Melanocyte of skin (primary cell): ENCODE measurements around the gene CLEC12A. TPM values are rescaled to one million over a fixed set of nuclear protein-coding genes. Genes with fewer than 3 reads are reported as not detected.

Experiments
- total RNA-seq, 2 donors: library from RNA; depleted of rRNA; stranded (reverse); fragments of >200 nt; gene quantifications; 2 replicates each; pipeline ENCODE4 v1.2.3, GENCODE V29; 2012

Gene CLEC12A
- total RNA-seq = not detected

DNA sequence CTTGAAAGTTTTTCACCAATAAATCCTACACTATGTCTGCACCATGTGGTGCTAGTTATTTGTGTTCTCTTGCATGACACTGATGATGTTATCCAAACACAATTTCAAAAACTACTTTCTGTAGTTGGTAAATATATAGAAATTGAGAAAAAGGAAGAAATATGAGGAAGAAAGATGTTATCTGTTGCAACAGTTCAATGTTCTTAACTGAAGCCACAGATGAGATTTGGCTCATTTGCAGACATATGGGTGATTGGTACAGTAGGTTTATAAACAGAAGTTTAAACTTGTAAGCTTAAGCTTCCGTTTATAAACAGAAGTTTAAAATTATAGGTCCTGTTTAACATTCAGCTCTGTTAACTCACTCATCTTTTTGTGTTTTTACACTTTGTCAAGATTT lies at the start of gene CLEC12A:
Gene CLEC12A (plus strand): TSS at position 229 of the 400 bp plus-strand sequence. CDS start 188 bp downstream, outside the sequence.

DNA sequence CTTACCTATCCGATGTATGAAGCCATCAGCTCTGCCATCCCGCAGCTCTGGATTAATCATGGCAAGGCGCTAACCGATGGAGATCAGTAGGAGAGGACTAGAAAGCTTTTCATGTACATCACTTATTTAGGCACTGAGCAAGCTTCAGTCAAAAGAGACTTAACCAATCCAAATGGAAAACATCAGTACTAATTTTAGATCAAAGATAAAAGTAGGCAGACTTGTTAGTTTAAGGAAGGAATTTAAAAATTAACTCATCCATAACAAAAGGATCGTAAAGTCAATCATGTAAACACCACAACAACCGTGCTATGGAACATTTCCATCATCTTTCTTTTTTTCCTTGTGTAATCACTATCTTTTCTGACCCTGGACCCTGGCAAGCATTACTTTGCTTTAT lies 38.9 kb upstream of the CLEC12A start, which contains the start of gene CLEC2A:
Gene CLEC2A (minus strand): TSS at position 101 of the 400 bp plus-strand sequence. CDS start 41 bp downstream, at position 60.

DNA sequence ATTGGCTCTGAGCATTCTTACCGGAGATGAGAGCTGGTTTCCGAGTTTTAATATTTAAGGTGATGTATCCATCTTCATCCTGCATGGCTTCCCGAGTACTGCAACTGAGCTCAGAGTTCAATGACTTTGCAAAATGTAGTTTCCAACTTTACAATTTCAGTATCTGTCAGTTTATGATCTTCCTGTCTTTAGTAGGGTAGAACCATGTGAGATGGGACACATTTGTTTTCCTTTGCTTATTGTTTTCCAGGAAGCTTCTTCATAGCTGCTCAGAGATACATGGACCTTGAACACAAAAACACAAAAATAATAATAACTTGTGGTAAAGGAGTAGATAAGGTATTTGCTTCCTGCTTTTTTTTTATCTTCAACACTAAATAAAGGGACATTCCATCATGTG lies 27.8 kb downstream of the CLEC12A start, which contains the start of gene CLEC1B:
Gene CLEC1B (minus strand): TSS at position 106 of the 400 bp plus-strand sequence. CDS start 21 bp downstream, at position 85.

DNA sequence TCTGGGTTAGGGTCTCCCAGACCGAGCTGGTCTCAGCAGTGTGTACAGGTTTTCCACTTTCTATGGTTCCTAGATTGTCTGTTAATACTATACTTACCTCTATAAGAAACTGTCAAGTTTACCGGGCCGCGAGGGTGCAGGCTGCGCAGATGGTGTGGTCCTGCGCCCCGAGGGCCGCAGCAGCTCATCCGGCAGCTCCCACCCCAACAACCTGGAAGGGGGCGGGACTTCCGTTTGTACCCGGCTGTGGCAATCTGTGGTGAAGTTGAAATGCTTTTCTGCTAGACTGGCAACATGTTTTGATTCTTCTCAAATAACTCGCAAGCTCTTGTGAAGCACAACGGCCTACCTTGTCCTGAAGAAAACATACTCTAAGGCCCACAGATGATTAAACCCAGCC lies 59.2 kb downstream of the CLEC12A start, which contains the start of gene CLEC9A:
Gene CLEC9A (plus strand): TSS at position 237 of the 400 bp plus-strand sequence. CDS start 22,006 bp downstream, outside the sequence.

Other genes starting within 250 kb of the CLEC12A start
- not detected for gene CLECL1, start 238.3 kb upstream of the CLEC12A start, total RNA-seq
- not detected for gene CD69, start 210.5 kb upstream of the CLEC12A start, total RNA-seq
- gene KLRF1, start 143.9 kb upstream of the CLEC12A start, total RNA-seq = under 1 TPM in 1 of 2 donors, not detected in 1; 0.69 TPM
- 10 to 100 TPM in 1 of 2 donors, 1 to 10 TPM in 1; 4.7 to 11.4 TPM for gene CLEC2B, start 102.1 kb upstream of the CLEC12A start, total RNA-seq
- not detected for gene KLRF2, start 89.9 kb upstream of the CLEC12A start, total RNA-seq
- not detected for gene CLEC2A, start 39.0 kb upstream of the CLEC12A start, total RNA-seq
- gene CLEC1B, start 27.7 kb downstream of the CLEC12A start, total RNA-seq = under 1 TPM in 1 of 2 donors, not detected in 1; under 0.01 TPM
- gene CLEC12B, start 39.2 kb downstream of the CLEC12A start, total RNA-seq = not detected
- gene CLEC9A, start 59.3 kb downstream of the CLEC12A start, total RNA-seq = not detected
- under 1 TPM; under 0.01 to 0.33 TPM for gene CLEC1A, start 127.6 kb downstream of the CLEC12A start, total RNA-seq
- gene CLEC7A, start 158.8 kb downstream of the CLEC12A start, total RNA-seq = under 1 TPM; under 0.01 to 0.33 TPM
- not detected for gene OLR1, start 200.7 kb downstream of the CLEC12A start, total RNA-seq
- gene TMEM52B, start 207.6 kb downstream of the CLEC12A start, total RNA-seq = not detected
- gene GABARAPL1, start 241.5 kb downstream of the CLEC12A start, total RNA-seq = 10 to 100 TPM; 25.0 to 37.2 TPM